CD1c-positive myeloid dendritic cell (primary cell): Measurements from ENCODE around the gene NR3C2.
A peak's percentile ranks its signal among the peaks of the same experiment; 100 is the strongest.

Experiments used
- DNase-seq: peaks from one replicate; pipeline ENCODE4 v3.0.0-alpha.2; 2016; ENCODE audit errors: extremely low spot score

The NR3C2 gene

GRCh38 chr4:148056879-148057278 lies 385.3 kb downstream of the NR3C2 start:
- DNase-seq: peak; percentile 94

GRCh38 chr4:148055844-148056243 lies 386.4 kb downstream of the NR3C2 start:
- no peak for DNase-seq

- peak; percentile 18 for DNase-seq
These were observed 387.9 kb downstream of the NR3C2 start for GRCh38 chr4:148054275-148054674.

GRCh38 chr4:148053298-148054003 lies 388.8 kb downstream of the NR3C2 start:
- no peak for DNase-seq

- DNase-seq: peak; percentile 15
These were observed 389.8 kb downstream of the NR3C2 start for GRCh38 chr4:148052448-148052847.

GRCh38 chr4:148051403-148051802 lies 390.8 kb downstream of the NR3C2 start:
- DNase-seq: no peak

GRCh38 chr4:148048598-148048997 lies 393.6 kb downstream of the NR3C2 start:
- DNase-seq: no peak

- no peak for DNase-seq
These were observed 397.3 kb downstream of the NR3C2 start for GRCh38 chr4:148044912-148045352.

GRCh38 chr4:148044089-148044911 lies 397.9 kb downstream of the NR3C2 start:
- DNase-seq: no peak

GRCh38 chr4:148041606-148042329 lies 400.4 kb downstream of the NR3C2 start:
- no peak for DNase-seq

- DNase-seq: no peak
These were observed 407.4 kb downstream of the NR3C2 start for GRCh38 chr4:148034813-148035212.

GRCh38 chr4:148030193-148030873 lies 411.9 kb downstream of the NR3C2 start:
- peak; percentile 25 for DNase-seq

- peak; percentile 41 for DNase-seq
These were observed 412.4 kb downstream of the NR3C2 start for GRCh38 chr4:148029781-148030180.
